Tibial nerve (tissue), 4 donors: ENCODE results near the gene STK39. TPM values are rescaled to one million over a fixed set of nuclear protein-coding genes. Genes with fewer than 3 reads are reported as not detected.

Experiments
- DNase-seq, 2 donors: peaks; one replicate each; pipeline ENCODE4 v3.0.0-alpha.2; 2019; ENCODE audit warnings: low spot score in 2 of 2
- H3K27ac ChIP-seq, 4 donors: fragments of 200-600 bp; sonication (generic) in 3 of 4; one replicate each; pipeline ENCODE4 v1.5.1; 2017 to 2019; ENCODE audit warnings: mild to moderate bottlenecking in 1 of 4
- H3K27me3 ChIP-seq, 2 donors: fragments of 200-600 bp; sonication (generic) in 1 of 2; one replicate each; pipeline versions ENCODE4 v1.5.1 to v1.6.0; 2017 to 2019
- H3K36me3 ChIP-seq, 3 donors: fragments of 200-600 bp; sonication (generic); one replicate each; pipeline ENCODE4 v1.5.1; 2018 to 2019
- H3K4me1 ChIP-seq, 4 donors: fragments of 200-600 bp; sonication (generic) in 3 of 4; one replicate each; pipeline ENCODE4 v1.5.1; 2017 to 2019
- H3K4me3 ChIP-seq, 4 donors: fragments of 200-600 bp; sonication (generic) in 3 of 4; one replicate each; pipeline ENCODE4 v1.5.1; 2017 to 2019; ENCODE audit warnings: mild to moderate bottlenecking in 1 of 4, moderate library complexity in 1 of 4
- H3K9me3 ChIP-seq, 4 donors: fragments of 200-600 bp; sonication (generic) in 3 of 4; one replicate each; pipeline ENCODE4 v1.5.1; 2017 to 2019
- CTCF ChIP-seq, 5 experiments: fragments of 200-600 bp in 3 of 5; fragments of 450-650 bp in 2 of 5; sonication (generic) in 3 of 5; IDR thresholded peaks; one replicate each; pipeline ENCODE4 v1.5.1; 2016 to 2019; ENCODE audit warnings: antibody characterized with exemption in 5 of 5, mild to moderate bottlenecking in 3 of 5, moderate library complexity in 2 of 5
- EP300 ChIP-seq, 2 donors: sonication (generic); formaldehyde crosslinking; IDR thresholded peaks; one replicate each; pipeline ENCODE4 v1.6.1; 2017; ENCODE audit warnings: antibody characterized with exemption in 2 of 2, mild to moderate bottlenecking in 1 of 2
- POLR2A ChIP-seq, 2 donors: fragments of 450-650 bp; IDR thresholded peaks; one replicate each; pipeline ENCODE4 v1.6.1; 2017; ENCODE audit warnings: antibody characterized with exemption in 2 of 2, mild to moderate bottlenecking in 2 of 2, moderate library complexity in 2 of 2
- WGBS, 2 donors: methylation state at CpG; one replicate each; pipeline ENCODE4 v1.1.5; 2018; 5-methylcytosine and 5-hydroxymethylcytosine counted together
- total RNA-seq, 4 donors: library from RNA; depleted of rRNA; stranded (reverse); fragments of >200 nt; gene quantifications; one replicate each; pipeline ENCODE4 v1.1.0, GENCODE V29; 2016

STK39 gene
- total RNA-seq, 4 donors from 2014 or later: 8.5 to 13.5 (median 12.0) TPM

- Histone ChIP-seq H3K9me3 (no peaks in the 10 kb centered on the region), H3K27ac (no peak overlapping the region), H3K4me3 (no peak overlapping the region), H3K27me3 (no peaks in the 10 kb centered on the region), H3K36me3 (no peaks in the 10 kb centered on the region), H3K4me1 (no peaks in the 10 kb centered on the region)
- no peak for DNase-seq
- TF ChIP-seq EP300 (IDR thresholded peaks at IDR 0.05) (no peak), POLR2A (IDR thresholded peaks at IDR 0.05) (no peak), CTCF (IDR thresholded peaks at IDR 0.05) (no peak)
- 38% methylated on average over 1 of the region's 1 CpG for WGBS, 2 donors
Measured at GRCh38 chr2:168029071-168029470, 218.3 kb downstream of the STK39 start.

GRCh38 chr2:168028362-168028761 is 219.0 kb downstream of the STK39 start:
- no peaks in the 10 kb centered on the region for H3K9me3 ChIP-seq
- H3K36me3 ChIP-seq: peaks cover 0 to 3% (median 0%) of the 10 kb centered on the region in 3 donors
- H3K4me1 ChIP-seq: no peaks in the 10 kb centered on the region
- H3K27ac ChIP-seq: no peak overlapping the region
- no peak overlapping the region for H3K4me3 ChIP-seq
- TF ChIP-seq POLR2A (IDR thresholded peaks at IDR 0.05) (no peak), CTCF (IDR thresholded peaks at IDR 0.05) (no peak), EP300 (IDR thresholded peaks at IDR 0.05) (no peak)
- DNase-seq: no peak
- H3K27me3 ChIP-seq: no peaks in the 10 kb centered on the region

GRCh38 chr2:168025487-168026202 is 221.8 kb downstream of the STK39 start:
- TF ChIP-seq EP300 (IDR thresholded peaks at IDR 0.05) (no peak), POLR2A (IDR thresholded peaks at IDR 0.05) (no peak), CTCF (IDR thresholded peaks at IDR 0.05) (no peak)
- H3K4me3 ChIP-seq: no peak overlapping the region
- 68 to 73% methylated on average over 11 of the region's 11 CpGs for WGBS, 2 donors
- no peak for DNase-seq
- H3K27ac ChIP-seq: no peak overlapping the region
- no peaks in the 10 kb centered on the region for H3K9me3 ChIP-seq
- H3K36me3 ChIP-seq: peaks cover 0 to 3% (median 0%) of the 10 kb centered on the region in 3 donors
- H3K4me1 ChIP-seq: no peaks in the 10 kb centered on the region
- H3K27me3 ChIP-seq: no peaks in the 10 kb centered on the region

- H3K27ac ChIP-seq: no peak overlapping the region
- H3K9me3 ChIP-seq: no peaks in the 10 kb centered on the region
- no peak for DNase-seq
- no peak for TF ChIP-seq POLR2A (IDR thresholded peaks at IDR 0.05)
- TF ChIP-seq CTCF (IDR thresholded peaks at IDR 0.05): no peak
- no peak for TF ChIP-seq EP300 (IDR thresholded peaks at IDR 0.05)
- WGBS, 2 donors: 80 to 92% methylated on average over 4 of the region's 4 CpGs
- no peak overlapping the region for H3K4me3 ChIP-seq
- H3K27me3 ChIP-seq: no peaks in the 10 kb centered on the region
- H3K36me3 ChIP-seq: peaks cover 0 to 3% (median 0%) of the 10 kb centered on the region in 3 donors
- no peaks in the 10 kb centered on the region for H3K4me1 ChIP-seq
Measured at GRCh38 chr2:168024459-168024858, 222.9 kb downstream of the STK39 start.

GRCh38 chr2:168021800-168022587 is 225.4 kb downstream of the STK39 start:
- Histone ChIP-seq H3K36me3 (peaks cover 0 to 3% (median 0%) of the 10 kb centered on the region in 3 donors), H3K4me1 (no peaks in the 10 kb centered on the region), H3K27me3 (no peaks in the 10 kb centered on the region), H3K4me3 (no peak overlapping the region), H3K27ac (no peak overlapping the region), H3K9me3 (no peaks in the 10 kb centered on the region)
- DNase-seq: no peak
- TF ChIP-seq CTCF (IDR thresholded peaks at IDR 0.05) (no peak), EP300 (IDR thresholded peaks at IDR 0.05) (no peak), POLR2A (IDR thresholded peaks at IDR 0.05) (no peak)
